Right lung (tissue), 5 donors: ENCODE measurements around the gene YEATS4. TPM values are rescaled to one million over a fixed set of nuclear protein-coding genes. Genes with fewer than 3 reads are reported as not detected.

Source experiments
- DNase-seq, 2 donors: peaks; one replicate each; pipeline ENCODE4 v3.0.0-alpha.2; 2013
- polyA plus RNA-seq, 5 donors: library from polyadenylated mRNA; unstranded; fragments of 120-200 nt; gene quantifications; one replicate each; pipeline versions ENCODE4 v1.2.1 to v1.2.3, GENCODE V29; 2013; ENCODE audit warnings: inconsistent platforms in 1 of 5, low replicate concordance in 1 of 5; ENCODE audit not compliant: insufficient read length in 5 of 5, insufficient read depth in 1 of 5

The YEATS4 gene
- polyA plus RNA-seq, 5 donors: 20.3 to 30.4 (median 22.2) TPM

DNA sequence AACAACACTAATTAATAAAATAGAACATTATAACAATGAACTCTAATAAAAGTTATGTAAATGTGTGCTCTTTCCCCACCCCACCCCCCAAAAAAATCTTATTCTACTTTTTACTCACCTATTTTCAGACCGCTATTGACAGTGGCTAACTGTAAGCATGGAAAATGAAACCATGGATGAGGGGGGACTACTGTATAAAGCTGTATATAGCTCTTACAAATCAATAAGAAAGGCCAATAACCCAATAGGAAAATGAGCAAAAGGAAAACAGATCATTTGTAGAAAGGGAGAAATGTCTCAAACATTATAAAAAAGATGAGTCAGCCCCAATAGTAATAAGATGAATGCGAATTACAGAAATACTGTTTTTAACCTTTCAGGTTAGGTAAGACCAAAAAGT lies 27.4 kb downstream of the YEATS4 start:
- DNase-seq: no peak

DNA sequence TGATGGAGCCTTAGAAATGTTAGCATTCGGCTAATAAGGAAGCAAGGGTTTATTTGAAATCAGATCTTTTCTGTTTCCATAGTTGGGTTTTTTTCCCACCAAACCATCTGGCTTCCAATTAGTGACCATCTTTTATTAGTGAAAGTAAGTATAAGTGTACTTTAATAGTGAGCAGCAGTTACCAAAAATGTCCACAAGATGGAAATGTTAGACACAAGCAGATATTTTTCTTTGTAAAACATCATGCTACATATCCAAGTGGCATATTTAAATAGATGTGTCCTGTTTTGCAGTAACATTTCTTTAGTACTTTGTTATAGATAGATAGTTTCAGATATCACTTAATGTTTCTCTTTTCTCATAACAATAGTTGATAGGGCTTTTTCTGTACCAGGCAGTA lies 28.8 kb downstream of the YEATS4 start:
- DNase-seq: peak; percentile 42 to 50

DNA sequence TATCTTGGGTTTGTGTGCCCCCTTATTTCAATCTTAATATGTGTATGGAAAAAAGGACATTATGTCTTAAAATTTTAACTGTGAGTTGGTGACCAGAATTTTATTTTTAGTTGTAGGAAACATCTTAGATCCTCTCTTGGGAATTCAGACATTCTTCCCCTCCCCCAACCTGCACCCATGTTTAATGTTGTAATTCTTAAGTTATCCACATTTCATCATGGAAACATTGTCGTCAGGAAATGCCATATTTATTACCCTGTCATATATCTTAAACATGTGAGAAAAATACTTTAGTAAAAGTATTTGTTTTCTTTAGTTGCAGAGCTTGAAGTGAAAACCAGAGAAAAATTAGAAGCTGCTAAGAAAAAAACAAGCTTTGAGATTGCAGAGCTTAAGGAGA lies 30.3 kb downstream of the YEATS4 start:
- no peak for DNase-seq

DNA sequence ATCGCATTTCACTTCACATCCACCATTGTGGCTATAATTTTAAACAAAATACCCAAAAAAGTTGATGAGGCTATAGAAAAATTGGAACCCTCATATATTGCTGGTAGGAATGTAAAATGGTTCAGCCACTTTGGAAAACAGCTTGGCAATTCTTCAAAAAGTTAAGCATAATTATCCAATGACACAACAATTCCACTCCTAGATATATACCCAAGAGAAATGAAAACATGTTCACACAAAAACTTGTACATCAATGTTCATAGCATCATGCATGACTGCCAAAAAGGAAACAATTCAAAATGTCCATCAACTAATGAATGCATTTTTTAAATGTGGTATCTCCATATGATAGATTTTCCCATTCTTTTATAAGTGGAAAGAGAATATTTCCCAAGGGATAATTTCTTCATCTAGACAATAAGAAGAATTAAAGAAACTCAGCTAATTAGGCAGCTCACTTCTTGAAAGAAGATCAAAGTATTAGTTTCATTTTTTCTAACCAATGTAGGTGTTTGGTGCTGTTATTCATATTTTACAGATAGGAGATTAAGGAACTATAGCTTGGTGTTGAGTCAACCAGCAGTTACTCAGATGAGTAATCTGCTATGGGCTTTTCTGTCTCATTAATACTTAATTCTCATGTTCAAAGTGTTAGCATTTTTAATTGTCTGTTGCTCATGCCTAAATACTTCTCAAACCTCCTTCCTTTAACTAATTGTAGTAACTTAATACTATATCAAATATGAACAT lies 32.8 kb downstream of the YEATS4 start:
- no peak for DNase-seq

DNA sequence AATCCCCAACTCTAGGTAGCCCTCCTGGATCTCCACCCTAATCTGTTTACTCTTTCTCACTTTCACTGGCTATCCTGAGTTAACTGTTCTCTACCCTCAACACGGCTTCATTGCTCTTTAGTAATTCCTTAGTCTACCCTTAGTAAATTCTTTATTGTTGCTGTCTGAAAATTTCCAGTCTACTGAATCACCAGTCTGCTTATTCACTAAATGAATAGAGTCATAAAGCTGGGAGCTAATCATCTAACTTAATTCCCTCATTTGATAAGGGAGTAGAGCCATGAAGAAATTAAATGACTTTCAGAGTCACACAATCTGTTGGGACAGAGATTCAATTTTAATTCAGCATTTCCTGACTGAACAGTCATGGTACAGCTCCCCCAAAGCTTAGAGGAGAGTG lies 36.5 kb downstream of the YEATS4 start:
- DNase-seq: no peak

DNA sequence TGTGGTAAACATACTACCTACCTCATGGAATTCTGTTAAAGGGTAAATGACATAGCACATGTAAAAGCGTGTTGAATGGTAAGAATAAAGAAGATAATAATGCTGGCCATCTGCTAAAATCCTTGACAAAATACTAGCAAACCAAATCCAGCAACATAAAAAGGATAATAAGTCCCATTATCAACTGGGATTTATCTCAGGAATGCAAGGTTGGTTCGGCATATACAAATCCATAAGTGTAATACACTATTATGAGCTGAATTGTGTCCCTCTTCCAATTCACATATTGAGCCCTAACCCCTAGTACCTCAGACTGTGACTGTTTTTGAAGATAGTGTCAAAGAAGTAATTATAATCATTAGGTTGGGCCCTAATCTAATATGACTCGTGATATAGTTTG lies 37.4 kb downstream of the YEATS4 start:
- no peak for DNase-seq

DNA sequence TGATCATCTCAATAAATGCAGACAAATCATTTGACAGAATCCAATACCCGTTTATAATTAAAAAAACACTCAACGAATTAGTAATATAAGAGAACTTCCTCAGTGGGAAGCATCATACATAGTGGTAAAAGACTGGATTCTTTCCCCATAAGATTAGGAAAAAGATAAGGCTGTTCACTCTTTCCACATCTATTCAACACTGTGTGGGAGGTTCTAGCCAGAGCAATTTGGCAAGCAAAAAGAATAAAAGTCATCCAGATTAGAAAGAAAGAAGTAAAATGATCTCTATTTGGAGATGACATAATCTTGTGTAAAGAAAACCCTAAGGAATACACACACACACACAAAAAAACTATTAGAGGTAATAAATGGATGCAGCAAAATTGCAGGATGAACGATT lies 38.4 kb downstream of the YEATS4 start:
- DNase-seq: no peak

DNA sequence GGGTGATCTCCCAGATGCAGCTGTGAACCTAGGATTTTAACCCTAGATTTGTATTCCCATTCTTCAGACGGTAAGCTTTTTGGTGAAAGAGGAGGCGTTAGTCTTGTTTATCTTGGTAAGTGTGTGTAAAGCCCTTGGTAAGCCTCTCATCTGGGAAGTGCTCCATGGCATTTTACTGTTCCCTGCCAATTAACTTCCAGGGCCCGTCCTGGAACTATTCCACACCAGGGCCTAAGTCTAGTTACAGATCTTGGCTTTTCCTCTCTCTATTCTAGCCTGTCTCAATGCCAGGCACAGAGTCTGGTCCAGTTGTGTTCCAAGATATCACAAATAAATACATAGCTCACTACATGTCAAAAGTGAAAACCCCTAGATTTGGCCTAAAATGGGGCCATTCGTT lies 42.4 kb downstream of the YEATS4 start:
- DNase-seq: no peak

DNA sequence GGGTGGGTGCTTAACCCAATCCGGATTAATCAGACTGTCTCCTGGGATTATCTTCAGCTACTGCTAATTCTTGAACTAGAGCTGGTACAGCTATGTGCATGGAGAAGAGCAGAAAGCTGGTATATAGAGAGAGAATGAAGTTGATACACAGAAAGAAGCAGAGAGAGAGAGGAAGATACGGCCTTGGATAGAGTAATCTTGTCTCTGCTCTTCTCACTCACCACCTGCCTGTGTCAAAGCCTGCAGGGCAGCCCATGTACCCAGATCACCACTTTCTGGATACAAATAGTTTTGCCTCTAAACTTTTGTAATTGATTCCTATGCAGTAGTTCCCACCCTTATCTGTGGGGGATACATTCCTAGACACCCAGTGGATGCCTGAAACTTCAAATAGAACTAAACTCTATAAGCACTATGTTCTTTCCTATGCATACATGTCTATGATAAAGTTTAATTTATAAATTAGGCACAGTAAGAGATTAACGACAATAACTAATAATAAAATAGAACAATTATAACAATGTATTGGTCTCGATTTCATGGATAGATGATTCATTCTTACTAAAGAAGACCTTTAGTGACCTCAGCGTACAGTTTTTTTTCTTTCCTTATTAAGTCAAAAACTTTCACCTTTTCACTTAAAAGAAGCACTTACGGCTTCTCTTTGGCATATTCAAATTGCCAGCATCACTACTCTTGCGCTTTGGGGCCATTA lies 45.5 kb downstream of the YEATS4 start:
- no peak for DNase-seq

DNA sequence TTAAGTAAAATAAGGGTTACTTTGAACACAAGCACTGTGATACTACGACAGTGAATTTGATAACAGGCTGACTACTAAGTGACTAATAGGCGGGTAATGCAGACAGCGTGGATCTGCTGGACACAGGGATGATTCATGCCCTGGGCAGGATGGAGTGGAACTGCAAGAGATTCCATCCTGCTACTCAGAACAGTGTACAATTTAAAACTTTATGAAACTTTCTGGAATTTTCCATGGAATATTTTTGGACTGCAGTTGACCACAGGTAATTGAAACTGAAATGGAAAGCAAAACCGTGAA lies 46.0 kb downstream of the YEATS4 start:
- DNase-seq: no peak

DNA sequence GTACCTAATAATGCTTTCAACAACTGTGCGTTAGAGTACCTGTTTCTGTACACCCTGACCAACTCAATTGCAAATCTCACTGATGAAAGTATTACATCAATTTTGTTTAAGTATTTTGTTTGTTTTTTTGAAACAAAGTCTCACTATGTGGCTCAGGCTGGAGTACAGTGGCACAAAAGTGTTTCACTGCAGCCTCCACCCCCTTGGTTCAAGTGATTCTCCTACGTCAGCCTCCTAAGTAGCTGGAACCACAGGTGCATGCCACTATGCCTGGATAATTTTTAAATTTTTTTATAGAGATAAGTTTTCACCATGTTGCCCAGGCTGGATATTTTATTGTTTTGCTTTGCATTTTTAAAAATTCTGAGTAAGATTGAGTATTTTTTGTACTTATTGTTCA lies 46.7 kb downstream of the YEATS4 start:
- DNase-seq: no peak

DNA sequence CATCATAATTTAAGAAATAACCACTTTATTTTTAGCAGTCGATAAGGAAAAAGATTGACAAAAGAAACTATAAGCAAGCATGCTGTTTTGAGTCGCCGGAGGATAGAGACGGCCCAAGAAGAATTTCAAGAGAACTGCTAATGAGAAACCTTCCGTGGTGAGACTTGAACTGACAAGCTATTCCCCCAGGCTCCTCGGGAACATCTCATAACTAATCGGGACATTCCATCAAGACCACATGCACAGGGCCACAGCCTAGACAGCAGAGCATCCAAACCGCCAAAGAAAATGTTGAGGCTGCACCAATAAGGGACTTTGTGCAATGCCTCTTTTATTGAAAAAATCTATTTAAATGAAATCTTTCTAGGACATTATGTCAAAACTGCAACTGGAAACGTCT lies 51.0 kb downstream of the YEATS4 start:
- no peak for DNase-seq

DNA sequence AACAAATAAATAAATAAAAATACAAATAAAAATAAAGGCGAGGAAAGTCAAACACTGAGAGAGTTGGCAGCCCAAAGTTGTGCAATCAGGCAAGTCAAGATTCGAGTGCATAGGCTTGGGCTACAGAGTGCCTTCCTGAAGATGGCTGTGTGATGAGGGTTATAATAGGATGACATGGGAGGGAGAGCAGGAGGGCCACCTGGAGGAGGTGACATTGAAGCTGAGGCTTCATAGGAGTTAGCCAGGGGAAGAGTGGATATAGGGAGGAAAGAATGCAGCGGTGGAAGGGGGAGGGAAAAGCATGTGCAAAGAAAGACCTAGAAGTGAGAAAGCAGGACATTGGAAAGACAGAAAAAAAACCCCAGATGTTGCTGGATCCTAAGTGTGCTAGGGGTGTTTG lies 53.1 kb downstream of the YEATS4 start:
- DNase-seq: no peak

DNA sequence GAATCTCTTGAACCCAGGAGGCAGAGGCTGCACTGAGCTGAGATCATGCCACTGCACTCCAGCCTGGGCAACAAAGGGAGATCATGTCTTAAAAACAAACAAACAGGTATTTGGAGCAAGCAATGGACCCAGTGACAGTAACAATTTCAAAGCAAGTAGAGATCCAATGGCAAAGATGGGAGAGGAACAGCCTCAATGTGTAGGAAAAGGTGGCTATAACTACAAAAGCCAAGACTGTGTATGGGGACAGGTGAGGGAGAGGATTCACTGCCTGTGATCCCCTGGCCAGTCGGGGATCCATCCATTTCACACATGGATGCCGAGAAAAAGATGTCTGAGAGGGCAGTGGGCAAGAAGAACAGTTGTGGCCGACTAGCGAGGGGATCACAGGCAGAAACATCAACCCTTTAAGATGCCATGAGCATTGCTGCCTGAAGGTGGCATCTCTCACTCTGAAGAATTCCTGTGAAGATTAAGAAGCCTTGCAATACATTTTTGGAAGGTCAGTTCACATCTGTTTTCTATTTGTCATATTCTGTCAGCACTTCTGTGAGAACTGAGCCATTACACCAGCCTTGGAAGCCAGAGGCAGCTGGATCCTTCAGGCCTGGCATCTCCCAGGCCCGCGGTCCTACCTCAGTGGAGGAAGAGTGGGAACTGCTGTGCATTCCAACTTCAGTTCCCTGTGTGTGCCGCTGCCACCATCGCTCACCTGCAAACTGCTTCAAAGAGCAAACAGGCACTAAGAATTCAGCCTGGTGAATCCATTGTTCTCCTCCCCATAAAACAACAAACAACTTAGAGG lies 56.1 kb downstream of the YEATS4 start:
- DNase-seq: peak; percentile 63 to 75

DNA sequence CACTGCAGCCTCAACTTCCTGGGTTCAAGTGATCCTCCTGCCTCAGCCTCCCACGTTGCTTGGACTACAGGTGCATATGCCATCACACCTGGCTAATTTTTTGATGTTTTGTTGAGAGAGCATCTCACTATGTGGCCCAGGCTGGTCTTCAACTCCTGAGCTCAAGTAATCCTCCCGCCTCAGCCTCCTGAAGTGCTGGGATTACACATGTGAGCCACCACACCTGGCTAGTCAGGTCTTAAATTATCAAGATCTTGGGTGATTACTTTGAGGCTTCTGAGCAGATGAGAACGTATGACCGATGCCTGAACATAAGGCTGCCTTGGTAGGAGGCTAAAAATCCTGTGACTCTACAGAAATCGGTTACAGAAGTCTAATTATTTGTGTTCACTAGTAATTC lies 57.7 kb downstream of the YEATS4 start:
- no peak for DNase-seq

DNA sequence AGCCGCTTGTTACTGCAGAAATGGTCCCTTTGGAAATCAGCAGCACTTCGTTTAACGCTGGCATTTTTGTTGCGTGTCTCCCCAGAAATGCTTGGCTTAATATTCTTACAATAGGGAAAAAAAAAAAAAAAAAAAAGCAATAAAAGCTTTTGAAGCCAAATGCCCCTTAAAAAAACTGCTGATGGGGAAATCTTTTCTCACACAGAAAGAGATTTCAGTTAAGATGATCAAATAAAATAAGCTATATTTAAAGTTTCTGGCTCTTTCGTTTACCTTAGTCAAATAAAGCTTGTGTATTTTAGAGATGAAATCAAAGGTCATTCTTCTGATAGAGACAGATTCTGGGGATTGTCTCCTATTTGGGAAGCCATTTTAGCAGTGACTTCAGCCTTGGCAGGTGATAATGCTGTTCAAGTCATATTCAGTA lies 58.2 kb downstream of the YEATS4 start:
- no peak for DNase-seq

DNA sequence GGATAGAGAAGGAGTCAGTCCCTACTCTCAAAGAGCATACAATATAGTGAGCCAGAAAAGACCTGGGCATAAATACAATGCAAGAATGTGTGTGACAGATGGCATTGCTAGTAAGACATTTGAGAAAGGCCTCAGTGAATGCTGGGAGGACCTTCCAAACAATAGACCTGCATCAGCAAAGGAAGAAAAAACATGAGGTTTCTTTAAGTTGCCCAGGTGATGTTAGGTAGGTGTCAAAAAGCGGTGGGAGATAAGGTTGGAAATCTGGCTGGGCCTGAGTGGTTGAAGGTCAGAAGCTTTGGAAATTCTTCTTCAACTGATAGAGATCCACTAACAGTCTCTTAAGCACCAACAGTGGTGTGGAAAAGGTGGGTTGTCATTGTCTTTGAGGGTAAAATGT lies 60.2 kb downstream of the YEATS4 start:
- DNase-seq: no peak

DNA sequence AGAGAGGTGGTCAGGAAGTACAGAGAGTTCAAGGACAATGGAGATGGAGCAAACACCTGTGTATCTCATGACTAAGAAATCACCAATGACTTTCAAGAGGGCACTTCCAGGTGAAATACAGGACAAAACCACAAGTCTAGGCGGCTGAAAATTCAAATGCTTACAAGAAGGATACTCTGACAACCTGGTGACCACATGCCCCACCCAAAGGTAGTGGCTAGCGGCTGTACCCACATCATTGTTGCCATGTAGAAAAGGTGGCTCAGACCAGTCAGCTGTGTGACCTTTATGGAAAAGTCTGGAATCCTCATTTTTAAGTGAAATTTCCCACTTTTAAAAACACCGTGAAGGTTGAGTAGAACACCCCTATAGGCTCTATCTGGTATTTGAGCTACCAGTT lies 62.0 kb downstream of the YEATS4 start:
- DNase-seq: no peak

DNA sequence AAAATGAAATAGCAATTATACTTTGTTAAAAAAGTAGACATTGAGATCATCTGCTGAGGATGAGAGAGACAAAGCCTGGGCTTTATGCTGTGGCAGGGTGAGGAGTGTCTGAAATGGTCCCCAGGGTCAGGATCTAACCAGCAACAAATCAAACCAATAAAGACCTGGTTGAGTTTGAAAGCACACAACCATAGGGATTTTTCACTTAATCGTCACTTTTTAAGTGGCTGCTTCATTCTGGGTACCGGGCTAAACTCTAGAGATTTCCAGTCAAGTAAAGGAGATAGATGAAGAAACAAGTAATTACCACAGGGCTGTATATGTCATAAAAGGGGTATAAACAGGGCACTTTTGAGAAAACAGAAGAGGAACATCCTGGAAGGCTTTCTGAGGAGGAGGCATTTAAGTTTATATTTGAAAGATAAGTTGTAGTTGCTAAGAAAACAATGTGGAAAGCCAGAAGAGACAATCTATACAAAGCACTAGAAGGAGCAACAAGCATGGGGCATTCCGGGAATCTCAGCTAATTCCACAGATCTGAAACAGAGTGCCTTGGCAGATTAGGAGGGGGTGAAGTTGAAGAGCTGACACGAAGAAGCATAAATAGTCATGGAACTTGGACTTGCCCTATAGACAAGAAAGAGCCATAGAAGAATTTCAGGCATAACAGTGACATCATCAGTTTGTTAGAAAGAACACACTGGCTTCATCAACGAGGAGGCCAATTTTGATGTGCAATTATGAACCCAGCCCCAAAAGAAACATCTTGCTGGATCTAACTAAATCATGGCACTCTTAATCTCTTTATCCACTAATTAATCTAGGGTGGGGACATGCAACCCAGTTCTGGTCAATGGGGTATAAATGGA lies 63.7 kb downstream of the YEATS4 start:
- no peak for DNase-seq

DNA sequence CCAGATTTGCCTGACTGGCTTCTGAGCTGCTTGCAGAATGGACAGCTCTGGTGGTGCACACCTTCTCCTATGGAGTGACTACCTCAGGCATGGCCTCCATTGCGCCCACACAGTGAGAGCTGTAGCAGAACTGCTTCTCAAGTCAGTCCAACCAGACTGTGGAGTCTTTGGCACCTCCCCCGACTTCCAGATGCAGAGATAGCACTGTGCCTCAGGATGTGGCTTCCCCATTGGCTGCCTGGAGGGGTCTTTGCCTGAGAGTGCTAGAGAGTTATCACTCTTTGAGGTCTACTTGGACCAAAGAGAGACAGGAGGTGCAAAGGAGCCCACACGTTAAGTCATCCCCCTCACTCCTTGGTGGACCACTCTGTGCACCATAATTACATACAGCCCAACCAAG lies 65.9 kb downstream of the YEATS4 start:
- no peak for DNase-seq

DNA sequence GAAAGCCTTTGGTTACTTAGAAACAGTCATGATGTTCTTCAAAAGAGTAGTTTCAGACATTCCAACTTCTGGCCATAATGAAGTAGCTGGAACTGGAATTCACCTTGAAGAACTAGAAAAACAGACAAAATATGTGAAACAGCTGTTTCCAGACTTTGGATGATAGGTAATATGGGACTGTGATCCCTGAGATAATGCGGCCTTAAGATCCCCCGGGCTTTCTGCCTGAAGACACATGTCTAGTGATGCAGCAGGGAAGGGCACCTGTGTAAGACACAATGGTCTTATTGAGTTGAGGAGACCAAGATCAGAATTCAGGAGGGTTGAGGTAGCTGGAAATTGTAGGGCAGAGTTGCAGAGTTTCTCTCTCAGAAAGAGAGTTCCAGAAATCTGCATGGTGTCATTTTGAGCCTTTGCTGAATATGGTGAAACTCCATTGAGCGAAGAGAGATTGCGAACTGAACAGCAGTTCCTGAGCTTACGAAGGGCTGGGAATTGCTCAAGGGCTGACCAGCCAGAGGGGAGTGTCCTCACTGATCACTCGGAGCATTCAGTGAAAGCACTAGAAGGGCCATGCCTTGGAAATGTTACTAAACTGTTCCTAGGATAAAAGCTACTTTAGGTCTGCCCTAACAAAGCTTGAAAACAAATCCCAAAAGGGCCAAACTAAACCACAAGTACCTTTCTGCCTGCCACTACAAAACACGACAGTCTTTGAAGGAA lies 69.0 kb downstream of the YEATS4 start:
- no peak for DNase-seq
